ENCODE measurements around the gene HRAS.

The HRAS gene

DNA sequence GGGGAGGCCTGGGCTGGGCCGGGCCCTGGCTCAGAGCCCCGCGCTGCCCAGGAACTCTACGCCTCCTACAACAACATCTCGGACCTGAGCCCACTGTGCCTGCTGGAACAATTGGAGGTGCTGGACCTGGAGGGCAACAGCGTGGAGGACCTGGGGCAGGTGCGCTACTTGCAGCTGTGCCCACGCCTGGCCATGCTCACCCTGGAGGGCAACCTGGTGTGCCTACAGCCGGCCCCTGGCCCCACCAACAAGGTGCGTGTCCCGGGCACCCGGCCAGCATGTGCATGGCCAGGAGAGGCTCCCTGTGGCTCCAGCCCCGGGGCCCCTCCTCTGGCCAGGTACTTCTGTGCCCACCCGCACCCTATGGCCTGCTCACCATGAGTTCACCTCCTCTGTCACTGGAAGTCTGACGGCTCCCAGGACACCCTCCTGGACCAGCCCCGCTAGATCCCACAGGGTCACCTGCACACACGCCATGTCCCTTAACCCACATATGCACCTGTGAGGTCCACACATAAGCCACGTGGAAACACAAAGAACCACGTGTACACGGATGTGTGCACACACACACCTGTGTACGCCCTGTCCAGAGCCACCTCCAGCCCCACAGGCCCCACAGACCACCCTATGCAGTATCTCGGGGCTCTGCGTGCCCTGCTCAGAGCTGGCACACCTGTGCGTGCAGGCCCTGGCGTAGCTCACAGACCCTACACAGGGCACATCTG, 14.8 kb upstream of the HRAS start:
- Histone ChIP-seq H3K9me3 (ENCODE audit: insufficient read depth, low read depth, low read length) (no peaks in the 10 kb centered on the region), H3K36me3 (ENCODE audit: insufficient read depth, low read length) (no peaks in the 10 kb centered on the region), H3F3A (ENCODE audit: low read depth) (no peaks in the 10 kb centered on the region), H4K20me1 (ENCODE audit: insufficient read depth, low read length, poor library complexity, severe bottlenecking) (no peaks in the 10 kb centered on the region), H3K4me2 (ENCODE audit: low read depth, low read length, poor library complexity, severe bottlenecking) (no peak overlapping the region), H2AFZ (ENCODE audit: low read length) (no peak overlapping the region), H3K4me1 (ENCODE audit: insufficient read depth, low read length, poor library complexity, severe bottlenecking) (peaks cover 7% of the 10 kb centered on the region), H3K4me3 (ENCODE audit: low read length, poor library complexity, severe bottlenecking) (no peak overlapping the region), H3K9me2 (replicated peaks; ENCODE audit: low read depth, low read length) (no peaks in the 10 kb centered on the region), H3K27me3 (ENCODE audit: insufficient read depth, low read length, poor library complexity, severe bottlenecking) (no peaks in the 10 kb centered on the region), H3K9ac (ENCODE audit: low read depth, low read length, poor library complexity, severe bottlenecking) (no peak overlapping the region), H3K79me2 (ENCODE audit: insufficient read depth, low read length) (no peaks in the 10 kb centered on the region)
- TF ChIP-seq EZH2phosphoT487 (IDR thresholded peaks at IDR 0.05; ENCODE audit: borderline replicate concordance) = no peak
- no peak for TF ChIP-seq CTCF (conservative IDR thresholded peaks at IDR 0.05; ENCODE audit: low read length)

GRCh38 chr11:548700-549603, 13.6 kb upstream of the HRAS start:
- no peak for TF ChIP-seq CTCF (conservative IDR thresholded peaks at IDR 0.05; ENCODE audit: low read length)
- no peak for TF ChIP-seq EZH2phosphoT487 (IDR thresholded peaks at IDR 0.05; ENCODE audit: borderline replicate concordance)
- H3K79me2 ChIP-seq (ENCODE audit: insufficient read depth, low read length) = no peaks in the 10 kb centered on the region
- H2AFZ ChIP-seq (ENCODE audit: low read length) = no peak overlapping the region
- H3K9ac ChIP-seq (ENCODE audit: low read depth, low read length, poor library complexity, severe bottlenecking) = no peak overlapping the region
- no peaks in the 10 kb centered on the region for H3K36me3 ChIP-seq (ENCODE audit: insufficient read depth, low read length)
- no peaks in the 10 kb centered on the region for H3K27me3 ChIP-seq (ENCODE audit: insufficient read depth, low read length, poor library complexity, severe bottlenecking)
- no peaks in the 10 kb centered on the region for H3K9me2 ChIP-seq (replicated peaks; ENCODE audit: low read depth, low read length)
- no peaks in the 10 kb centered on the region for H3K4me1 ChIP-seq (ENCODE audit: insufficient read depth, low read length, poor library complexity, severe bottlenecking)
- no peaks in the 10 kb centered on the region for H3F3A ChIP-seq (ENCODE audit: low read depth)
- no peaks in the 10 kb centered on the region for H3K9me3 ChIP-seq (ENCODE audit: insufficient read depth, low read depth, low read length)
- H3K4me3 ChIP-seq (ENCODE audit: low read length, poor library complexity, severe bottlenecking) = no peak overlapping the region
- H4K20me1 ChIP-seq (ENCODE audit: insufficient read depth, low read length, poor library complexity, severe bottlenecking) = no peaks in the 10 kb centered on the region
- H3K4me2 ChIP-seq (ENCODE audit: low read depth, low read length, poor library complexity, severe bottlenecking) = no peak overlapping the region

- H2AFZ ChIP-seq (ENCODE audit: low read length) = no peak overlapping the region
- no peaks in the 10 kb centered on the region for H3K9me2 ChIP-seq (replicated peaks; ENCODE audit: low read depth, low read length)
- H3K4me3 ChIP-seq (ENCODE audit: low read length, poor library complexity, severe bottlenecking) = no peak overlapping the region
- no peaks in the 10 kb centered on the region for H3F3A ChIP-seq (ENCODE audit: low read depth)
- no peaks in the 10 kb centered on the region for H3K9me3 ChIP-seq (ENCODE audit: insufficient read depth, low read depth, low read length)
- no peak overlapping the region for H3K9ac ChIP-seq (ENCODE audit: low read depth, low read length, poor library complexity, severe bottlenecking)
- TF ChIP-seq EZH2phosphoT487 (IDR thresholded peaks at IDR 0.05; ENCODE audit: borderline replicate concordance) = no peak
- TF ChIP-seq CTCF (conservative IDR thresholded peaks at IDR 0.05; ENCODE audit: low read length) = no peak
- H3K36me3 ChIP-seq (ENCODE audit: insufficient read depth, low read length) = no peaks in the 10 kb centered on the region
- no peak overlapping the region for H3K4me2 ChIP-seq (ENCODE audit: low read depth, low read length, poor library complexity, severe bottlenecking)
- no peaks in the 10 kb centered on the region for H3K4me1 ChIP-seq (ENCODE audit: insufficient read depth, low read length, poor library complexity, severe bottlenecking)
- no peaks in the 10 kb centered on the region for H3K27me3 ChIP-seq (ENCODE audit: insufficient read depth, low read length, poor library complexity, severe bottlenecking)
- H4K20me1 ChIP-seq (ENCODE audit: insufficient read depth, low read length, poor library complexity, severe bottlenecking) = no peaks in the 10 kb centered on the region
- H3K79me2 ChIP-seq (ENCODE audit: insufficient read depth, low read length) = no peaks in the 10 kb centered on the region
Measured at GRCh38 chr11:545171-545570, 9.8 kb upstream of the HRAS start.
